Endothelial cell of umbilical vein (primary cell): ENCODE measurements around the gene SLC23A1.

ENCODE experiments used
- CTCF ChIP-seq, 2 donors: IDR thresholded peaks; 1 replicate in 1 of 2; 2 replicates in 1 of 2; pipeline ENCODE4 v1.5.1; 2011; ENCODE audit warnings: low read length in 2 of 2, mild to moderate bottlenecking in 2 of 2, moderate library complexity in 2 of 2, control low read depth in 1 of 2, inconsistent platforms in 1 of 2, low read depth in 1 of 2; ENCODE audit not compliant: insufficient read depth in 1 of 2; ENCODE audit errors: extremely low read depth in 1 of 2
- POLR2A ChIP-seq: IDR thresholded peaks from 2 replicates; pipeline ENCODE4 v1.6.1; 2012; ENCODE audit warnings: low read depth, mild to moderate bottlenecking, control low read depth, low read length
- POLR2AphosphoS5 ChIP-seq: IDR thresholded peaks from 2 replicates; pipeline ENCODE4 v1.6.1; 2012; ENCODE audit warnings: low read depth, mild to moderate bottlenecking, control low read depth, low read length, moderate library complexity; ENCODE audit not compliant: insufficient read depth

- TF ChIP-seq CTCF (IDR thresholded peaks at IDR 0.05; ENCODE audit: extremely low read depth in 1 of 2, insufficient read depth in 1 of 2, low read depth in 1 of 2, low read length in 2 of 2) (peak; percentile 63 to 81), POLR2A (no peak), POLR2AphosphoS5 (no peak)
These were observed 39.3 kb upstream of the SLC23A1 start for GRCh38 chr5:139422307-139422893.
